Transverse colon (tissue), 4 donors: Measurements from ENCODE around the gene DCAF10.

Experiments
- CTCF ChIP-seq, 5 experiments: fragments of 200-600 bp in 3 of 5; fragments of 450-650 bp in 2 of 5; sonication (generic) in 3 of 5; IDR thresholded peaks; 1 replicate in 2 of 5; 2 replicates in 3 of 5; pipeline ENCODE4 v1.5.1; 2016 to 2017; ENCODE audit warnings: antibody characterized with exemption in 5 of 5, inconsistent platforms in 3 of 5, mild to moderate bottlenecking in 2 of 5, moderate library complexity in 1 of 5
- EP300 ChIP-seq: sonication (generic); formaldehyde crosslinking; IDR thresholded peaks from one replicate; pipeline ENCODE4 v1.6.1; 2017; ENCODE audit warnings: antibody characterized with exemption, low read depth
- POLR2A ChIP-seq: fragments of 450-650 bp; IDR thresholded peaks from one replicate; pipeline ENCODE4 v1.6.1; 2016; ENCODE audit warnings: antibody characterized with exemption, mild to moderate bottlenecking, moderate library complexity
- POLR2AphosphoS5 ChIP-seq, 3 donors: sonication (generic); formaldehyde crosslinking; IDR thresholded peaks; one replicate each; pipeline ENCODE4 v1.6.1; 2016; ENCODE audit warnings: antibody characterized with exemption in 3 of 3

- no peak for TF ChIP-seq CTCF (IDR thresholded peaks at IDR 0.05)
- TF ChIP-seq POLR2A = no peak
- TF ChIP-seq EP300 = no peak
- no peak for TF ChIP-seq POLR2AphosphoS5 (IDR thresholded peaks at IDR 0.05)
Measured at GRCh38 chr9:37914154-37914551, 113.6 kb downstream of the DCAF10 start.
